HEK293 (cell line): ENCODE data around the gene CDK17.

ENCODE experiments used
- CTCF ChIA-PET: fragments of 350-600 bp; formaldehyde crosslinking; extraction: SDS; loops from one replicate; lab custom pipeline; 2021; ENCODE audit warnings: antibody characterized with exemption; lab: Yijun Ruan, JAX
- POLR2A ChIA-PET: fragments of 300-600 bp; formaldehyde crosslinking; extraction: SDS; loops from one replicate; lab custom pipeline; 2020; ENCODE audit warnings: antibody characterized with exemption, inconsistent platforms; lab: Yijun Ruan, JAX
- H3K27ac ChIP-seq: fragments of 200-500 bp; sonication (Bioruptor generic); 2 replicates; pipeline ENCODE4 v1.5.1; 2014; ENCODE audit warnings: low read depth, low read length, control low read depth, inconsistent platforms; ENCODE audit errors: extremely low read depth
- H3K36me3 ChIP-seq, 2 experiments: fragments of 200-500 bp in 1 of 2; sonication (Bioruptor generic) in 1 of 2; 1 replicate in 1 of 2; 2 replicates in 1 of 2; pipeline ENCODE4 v1.5.1; 2014 to 2017; ENCODE audit warnings: inconsistent platforms in 2 of 2, low read length in 2 of 2; ENCODE audit not compliant: control insufficient read depth in 2 of 2, insufficient read depth in 1 of 2
- H3K4me1 ChIP-seq: fragments of 200-500 bp; sonication (Bioruptor generic); 2 replicates; pipeline ENCODE4 v1.5.1; 2014; ENCODE audit warnings: mild to moderate bottlenecking, low read length, inconsistent platforms; ENCODE audit not compliant: control insufficient read depth, insufficient read depth
- H3K4me3 ChIP-seq: 2 replicates; pipeline ENCODE4 v1.5.1; 2011; ENCODE audit warnings: low read depth, mild to moderate bottlenecking, control low read depth, low read length, moderate library complexity
- H3K9me3 ChIP-seq: fragments of 200-500 bp; sonication (Bioruptor generic); 2 replicates; pipeline ENCODE4 v1.5.1; 2014; ENCODE audit warnings: low read depth, low read length, inconsistent platforms; ENCODE audit not compliant: control insufficient read depth, insufficient read depth
- INSM2 ChIP-seq: fragments of 450-650 bp; formaldehyde crosslinking; IDR thresholded peaks from 2 replicates; pipeline ENCODE4 v1.5.1; 2016; ENCODE audit warnings: missing biosample characterization, missing genetic modification characterization
- KLF1 ChIP-seq: fragments of 450-650 bp; formaldehyde crosslinking; IDR thresholded peaks from 2 replicates; pipeline ENCODE4 v1.5.1; 2016; ENCODE audit warnings: missing biosample characterization, missing genetic modification characterization
- MEIS1 ChIP-seq: sonication (generic); formaldehyde crosslinking; IDR thresholded peaks from 2 replicates; pipeline ENCODE4 v1.8.1; 2022; ENCODE audit warnings: missing genetic modification reagents, mild to moderate bottlenecking, borderline replicate concordance
- MZF1 ChIP-seq: fragments of 450-650 bp; formaldehyde crosslinking; IDR thresholded peaks from 2 replicates; pipeline ENCODE4 v1.5.1; 2017; ENCODE audit warnings: missing biosample characterization, missing genetic modification characterization, borderline replicate concordance
- SP7 ChIP-seq: fragments of 450-650 bp; formaldehyde crosslinking; IDR thresholded peaks from 2 replicates; pipeline ENCODE4 v1.5.1; 2016; ENCODE audit warnings: missing biosample characterization, missing genetic modification characterization
- TRIM28 ChIP-seq: IDR thresholded peaks from 2 replicates; pipeline ENCODE4 v1.6.1; 2011; ENCODE audit warnings: low read length, control low read depth, borderline replicate concordance
- ZNF184 ChIP-seq: fragments of 450-650 bp; IDR thresholded peaks from 2 replicates; pipeline ENCODE4 v1.5.1; 2018; ENCODE audit warnings: missing biosample characterization, mild to moderate bottlenecking, missing genetic modification characterization
- ZNF48 ChIP-seq: fragments of 450-650 bp; formaldehyde crosslinking; IDR thresholded peaks from 2 replicates; pipeline ENCODE4 v1.5.1; 2016; ENCODE audit warnings: missing biosample characterization, missing genetic modification characterization
- ZNF518A ChIP-seq: fragments of 450-650 bp; formaldehyde crosslinking; conservative IDR thresholded peaks from 2 replicates; pipeline ENCODE4 v1.5.1; 2016; ENCODE audit warnings: low read depth, missing biosample characterization, missing genetic modification characterization
- ZNF658 ChIP-seq: fragments of 450-650 bp; formaldehyde crosslinking; IDR thresholded peaks from 2 replicates; pipeline ENCODE4; 2016; ENCODE audit warnings: missing biosample characterization, missing genetic modification characterization
- ZNF660 ChIP-seq: fragments of 450-650 bp; IDR thresholded peaks from 2 replicates; pipeline ENCODE4 v1.5.1; 2018; ENCODE audit warnings: missing biosample characterization, mild to moderate bottlenecking, missing genetic modification characterization
- TF ChIP-seq, protein P1 (sequence below): fragments of 450-650 bp; formaldehyde crosslinking; conservative IDR thresholded peaks from 2 replicates; pipeline ENCODE4 v1.5.1; 2016; ENCODE audit warnings: low read depth, missing biosample characterization, missing genetic modification characterization

The CDK17 gene

GRCh38 chr12:96375841-96376604 lies 24.2 kb downstream of the CDK17 start (continued):
- TF ChIP-seq INSM2 (tag by site-specific recombination) (no peak), MEIS1 (CRISPR knock-in tag) (no peak)

GRCh38 chr12:96375170-96375569 lies 25.1 kb downstream of the CDK17 start:
- TF ChIP-seq ZNF660 (tag by site-specific recombination): no peak
- no peak for TF ChIP-seq TRIM28
- no peak for TF ChIP-seq MZF1
- no peak for TF ChIP-seq ZNF48 (tag by site-specific recombination)
- no peak for TF ChIP-seq ZNF658
- peak; percentile 62 for TF ChIP-seq SP7 (tag by site-specific recombination)
- TF ChIP-seq KLF1 (tag by site-specific recombination): peak; percentile 28; the same call in 1 of the 2 replicates
- TF ChIP-seq ZNF184 (tag by site-specific recombination): no peak
- TF ChIP-seq, protein P1, sequence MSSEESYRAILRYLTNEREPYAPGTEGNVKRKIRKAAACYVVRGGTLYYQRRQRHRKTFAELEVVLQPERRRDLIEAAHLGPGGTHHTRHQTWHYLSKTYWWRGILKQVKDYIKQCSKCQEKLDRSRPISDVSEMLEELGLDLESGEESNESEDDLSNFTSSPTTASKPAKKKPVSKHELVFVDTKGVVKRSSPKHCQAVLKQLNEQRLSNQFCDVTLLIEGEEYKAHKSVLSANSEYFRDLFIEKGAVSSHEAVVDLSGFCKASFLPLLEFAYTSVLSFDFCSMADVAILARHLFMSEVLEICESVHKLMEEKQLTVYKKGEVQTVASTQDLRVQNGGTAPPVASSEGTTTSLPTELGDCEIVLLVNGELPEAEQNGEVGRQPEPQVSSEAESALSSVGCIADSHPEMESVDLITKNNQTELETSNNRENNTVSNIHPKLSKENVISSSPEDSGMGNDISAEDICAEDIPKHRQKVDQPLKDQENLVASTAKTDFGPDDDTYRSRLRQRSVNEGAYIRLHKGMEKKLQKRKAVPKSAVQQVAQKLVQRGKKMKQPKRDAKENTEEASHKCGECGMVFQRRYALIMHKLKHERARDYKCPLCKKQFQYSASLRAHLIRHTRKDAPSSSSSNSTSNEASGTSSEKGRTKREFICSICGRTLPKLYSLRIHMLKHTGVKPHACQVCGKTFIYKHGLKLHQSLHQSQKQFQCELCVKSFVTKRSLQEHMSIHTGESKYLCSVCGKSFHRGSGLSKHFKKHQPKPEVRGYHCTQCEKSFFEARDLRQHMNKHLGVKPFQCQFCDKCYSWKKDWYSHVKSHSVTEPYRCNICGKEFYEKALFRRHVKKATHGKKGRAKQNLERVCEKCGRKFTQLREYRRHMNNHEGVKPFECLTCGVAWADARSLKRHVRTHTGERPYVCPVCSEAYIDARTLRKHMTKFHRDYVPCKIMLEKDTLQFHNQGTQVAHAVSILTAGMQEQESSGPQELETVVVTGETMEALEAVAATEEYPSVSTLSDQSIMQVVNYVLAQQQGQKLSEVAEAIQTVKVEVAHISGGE (tag by site-specific recombination): no peak
- TF ChIP-seq ZNF518A (tag by site-specific recombination): no peak
- TF ChIP-seq, all 188 proteins: peak for 2
- Histone ChIP-seq H3K36me3 (no peaks in the 10 kb centered on the region), H3K4me3 (no peak overlapping the region), H3K9me3 (no peaks in the 10 kb centered on the region), H3K27ac (no peak overlapping the region), H3K4me1 (peaks cover 19% of the 10 kb centered on the region)
- ChIA-PET POLR2A (no interaction called here), CTCF (interaction anchor here (1.3 kb wide), 1 partner anchor 8 kb away, joined by 3 read pairs; no protein-coding TSS in a partner anchor)
